GM12892 (cell line): ENCODE data around the gene PFKFB4.

Experiments used
- POLR2A ChIP-seq: IDR thresholded peaks from 2 replicates; pipeline ENCODE4 v1.6.1; 2011; ENCODE audit warnings: low read depth, low read length, control low read depth
- POLR2AphosphoS5 ChIP-seq: IDR thresholded peaks from 2 replicates; pipeline ENCODE4 v1.6.1; 2011; ENCODE audit warnings: low read depth, low read length, control low read depth
- TAF1 ChIP-seq: IDR thresholded peaks from 2 replicates; pipeline ENCODE4 v1.6.1; 2011; ENCODE audit warnings: low read depth, mild to moderate bottlenecking, control low read depth, low read length, borderline replicate concordance

DNA sequence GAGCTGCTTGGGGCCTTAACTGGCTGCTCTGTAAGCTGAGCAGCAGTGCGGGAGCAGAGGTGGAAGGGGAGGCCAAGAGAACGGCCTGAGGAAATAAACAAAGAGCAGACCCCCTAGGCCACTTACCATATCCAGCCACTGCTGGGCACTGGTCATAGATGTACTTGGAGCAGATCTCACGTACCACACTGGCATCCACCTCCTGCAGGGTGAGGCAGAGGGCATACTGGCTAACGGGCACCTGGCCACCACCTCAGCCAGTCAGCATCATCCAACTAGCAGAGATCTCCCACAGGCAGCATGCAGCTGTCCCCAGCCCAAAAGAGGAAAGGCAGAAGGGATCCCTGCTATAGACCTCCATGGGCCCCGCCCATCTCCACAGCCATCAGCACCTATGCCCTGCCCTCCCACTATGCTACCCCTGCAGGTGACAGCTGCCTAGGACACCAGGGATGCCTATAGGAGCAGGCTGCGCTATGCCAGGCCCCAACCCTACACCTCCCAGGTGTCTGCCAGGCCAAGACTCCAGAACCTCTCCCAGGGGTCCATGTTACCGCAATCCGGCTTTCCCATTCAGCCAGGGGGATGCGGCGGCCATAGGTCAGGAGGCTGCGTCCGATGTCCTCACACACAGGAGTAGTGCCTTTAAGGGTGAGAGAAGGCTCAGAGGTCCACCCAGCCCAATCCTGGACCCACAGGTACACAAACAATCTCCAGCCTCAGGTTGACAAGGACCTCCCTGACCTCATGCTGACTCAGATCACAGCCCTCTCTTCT lies 43.1 kb upstream of the PFKFB4 start:
- TF ChIP-seq TAF1 (no peak), POLR2A (no peak), POLR2AphosphoS5 (no peak)
